GM19099 (cell line): Measurements from ENCODE around the gene ADGRB2.

Experiments
- POLR2A ChIP-seq: IDR thresholded peaks from 3 replicates; pipeline ENCODE4 v1.6.1; 2011; ENCODE audit warnings: low read depth; ENCODE audit not compliant: insufficient read length; ENCODE audit errors: extremely low read depth

Gene ADGRB2

GRCh38 chr1:31687601-31688000, 76.5 kb downstream of the ADGRB2 start:
- no peak for TF ChIP-seq POLR2A

GRCh38 chr1:31685795-31686194, 78.3 kb downstream of the ADGRB2 start:
- no peak for TF ChIP-seq POLR2A

- TF ChIP-seq POLR2A, result no peak
Observed at GRCh38 chr1:31683997-31684396, 80.1 kb downstream of the ADGRB2 start.

GRCh38 chr1:31681415-31681814, 82.7 kb downstream of the ADGRB2 start:
- TF ChIP-seq POLR2A, result no peak

GRCh38 chr1:31679676-31680230, 84.4 kb downstream of the ADGRB2 start:
- TF ChIP-seq POLR2A, result no peak

GRCh38 chr1:31679091-31679490, 85.0 kb downstream of the ADGRB2 start:
- no peak for TF ChIP-seq POLR2A

GRCh38 chr1:31678681-31679080, 85.5 kb downstream of the ADGRB2 start:
- no peak for TF ChIP-seq POLR2A

- TF ChIP-seq POLR2A, result no peak
Observed at GRCh38 chr1:31677949-31678348, 86.2 kb downstream of the ADGRB2 start.

- TF ChIP-seq POLR2A, result no peak
Observed at GRCh38 chr1:31677401-31677800, 86.7 kb downstream of the ADGRB2 start.
